GM18520 (cell line): ENCODE measurements around the gene MRNIP.

Source experiments
- ATAC-seq: cut with Tn5 transposase; IDR thresholded peaks from one replicate; pipeline ENCODE4 v1.9.1; 2021; ENCODE audit not compliant: unreplicated experiment

The MRNIP gene, protein sequence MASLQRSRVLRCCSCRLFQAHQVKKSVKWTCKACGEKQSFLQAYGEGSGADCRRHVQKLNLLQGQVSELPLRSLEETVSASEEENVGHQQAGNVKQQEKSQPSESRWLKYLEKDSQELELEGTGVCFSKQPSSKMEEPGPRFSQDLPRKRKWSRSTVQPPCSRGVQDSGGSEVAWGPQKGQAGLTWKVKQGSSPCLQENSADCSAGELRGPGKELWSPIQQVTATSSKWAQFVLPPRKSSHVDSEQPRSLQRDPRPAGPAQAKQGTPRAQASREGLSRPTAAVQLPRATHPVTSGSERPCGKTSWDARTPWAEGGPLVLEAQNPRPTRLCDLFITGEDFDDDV

DNA sequence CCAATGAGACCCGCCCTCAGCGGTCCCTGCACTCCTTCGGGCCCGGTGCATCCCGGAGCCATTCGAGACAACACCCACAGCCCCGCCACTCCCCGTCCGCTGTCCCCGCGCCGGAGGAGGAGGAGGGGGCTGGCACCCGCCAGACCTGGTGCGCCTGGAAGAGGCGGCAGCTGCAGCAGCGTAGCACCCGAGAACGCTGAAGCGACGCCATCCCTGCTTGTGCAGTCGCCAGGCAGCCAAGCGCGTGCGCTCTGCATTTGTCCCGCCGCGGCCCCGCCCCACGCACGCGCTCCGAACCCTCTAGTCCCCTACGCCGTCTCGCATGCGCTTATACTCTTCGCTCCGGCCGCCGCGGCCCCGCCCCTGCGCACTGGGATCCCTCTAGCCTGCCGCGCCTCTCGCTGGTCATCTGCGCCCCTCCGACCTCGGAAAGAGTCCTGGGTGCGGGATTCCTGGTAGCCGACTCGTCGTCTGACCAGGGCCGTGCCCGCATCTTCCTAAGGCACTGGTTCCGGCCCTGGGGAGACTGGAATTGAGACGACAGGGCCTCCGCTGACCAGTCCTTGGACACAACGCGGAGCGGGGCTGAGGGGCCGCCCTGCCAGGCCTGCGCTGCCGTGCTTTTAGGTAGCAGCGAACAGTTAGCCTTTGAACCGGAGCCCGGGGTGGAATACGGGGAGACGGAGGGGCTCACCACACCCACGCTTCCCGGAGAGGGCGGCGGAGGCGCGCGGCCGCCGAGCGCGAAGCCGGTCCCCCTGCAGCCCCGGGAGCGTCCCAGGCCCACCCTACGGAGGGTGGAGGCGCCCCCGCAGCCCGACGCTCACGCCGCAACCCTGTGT is at the start of gene MRNIP:
MRNIP (minus strand) TSS at position 232 of the 842 bp plus-strand sequence; CDS start at position 211, 21 bp downstream.
- ATAC-seq = peak; percentile 93

GRCh38 chr5:179907556-179908324 is 49.1 kb upstream of the MRNIP start, which contains the start of gene TBC1D9B:
TSS of gene TBC1D9B (minus strand) at chr5:179907897. CDS start at chr5:179907821, 76 bp downstream.
- peak; percentile 80 for ATAC-seq

DNA sequence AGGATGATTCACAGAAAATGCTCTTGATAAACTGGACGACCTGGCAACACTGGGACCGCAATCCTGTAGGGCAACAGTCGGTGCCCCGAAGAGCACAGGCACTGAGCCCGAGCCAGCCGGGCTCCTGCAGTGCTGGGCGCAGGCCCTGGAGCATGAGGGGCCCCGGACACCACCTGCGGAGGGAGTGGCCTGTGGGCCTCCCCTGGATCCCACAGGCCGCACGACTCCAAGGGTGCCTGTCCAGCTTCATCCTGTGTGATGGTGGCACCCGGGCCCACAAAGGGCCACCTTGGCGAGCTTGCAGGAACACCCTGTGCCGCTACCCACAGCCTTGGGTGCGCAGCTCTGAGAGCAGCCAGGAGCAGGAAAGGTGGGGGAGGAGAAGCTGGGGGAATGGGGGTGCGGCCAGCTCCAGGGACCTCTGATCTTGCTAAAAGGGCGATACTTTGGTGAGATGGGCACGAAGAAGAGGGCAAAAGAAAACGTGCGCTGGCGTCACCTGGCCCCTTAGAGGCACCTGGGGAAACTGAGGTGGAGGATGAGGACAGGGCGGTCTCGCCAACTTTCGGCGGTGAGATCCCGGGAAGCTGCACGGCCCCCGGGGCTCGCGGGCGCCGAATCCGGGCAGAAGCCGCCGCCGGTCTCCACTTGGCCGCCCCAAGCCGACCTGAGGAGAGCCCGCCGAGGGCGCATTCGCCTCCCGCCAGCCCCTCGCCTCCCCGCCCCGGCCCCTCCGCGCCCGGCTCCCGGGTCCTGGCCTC is 48.4 kb upstream of the MRNIP start:
- ATAC-seq = no peak

GRCh38 chr5:179906294-179906794 is 47.7 kb upstream of the MRNIP start:
- no peak for ATAC-seq

GRCh38 chr5:179905161-179905560 is 46.5 kb upstream of the MRNIP start:
- ATAC-seq = no peak

DNA sequence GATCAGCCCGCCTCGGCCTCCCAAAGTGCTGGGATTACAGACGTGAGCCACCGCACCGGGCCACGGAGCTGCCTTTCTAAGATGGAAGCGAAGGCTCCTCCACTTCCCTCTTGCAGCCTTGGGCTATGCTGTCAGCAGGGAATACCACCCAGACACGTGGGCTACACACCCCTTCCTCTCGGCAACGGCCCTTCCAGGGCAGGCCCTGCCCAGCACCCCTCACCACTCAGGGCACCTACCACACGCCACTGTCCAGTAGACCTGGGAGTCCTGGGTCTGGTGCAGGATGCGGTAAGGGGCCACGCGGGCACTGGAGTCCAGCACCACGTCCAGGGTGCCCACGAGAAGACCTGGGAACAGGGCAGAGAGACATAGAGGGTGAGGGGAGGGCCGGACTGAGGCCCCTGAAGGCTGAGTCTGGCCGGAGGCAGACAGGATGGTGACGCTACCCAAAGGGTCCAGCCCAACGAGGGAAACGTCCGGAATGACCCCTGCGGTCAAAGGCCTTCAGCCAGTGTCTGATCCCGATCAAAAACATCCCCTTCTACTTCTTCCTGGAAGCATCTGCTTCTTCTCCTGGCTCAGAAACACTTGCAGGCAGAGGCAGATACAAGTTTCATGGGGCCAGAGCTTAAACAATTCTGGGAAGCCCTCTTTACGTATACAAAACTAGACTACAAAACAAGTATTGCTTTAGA is 46.0 kb upstream of the MRNIP start:
- ATAC-seq = no peak

DNA sequence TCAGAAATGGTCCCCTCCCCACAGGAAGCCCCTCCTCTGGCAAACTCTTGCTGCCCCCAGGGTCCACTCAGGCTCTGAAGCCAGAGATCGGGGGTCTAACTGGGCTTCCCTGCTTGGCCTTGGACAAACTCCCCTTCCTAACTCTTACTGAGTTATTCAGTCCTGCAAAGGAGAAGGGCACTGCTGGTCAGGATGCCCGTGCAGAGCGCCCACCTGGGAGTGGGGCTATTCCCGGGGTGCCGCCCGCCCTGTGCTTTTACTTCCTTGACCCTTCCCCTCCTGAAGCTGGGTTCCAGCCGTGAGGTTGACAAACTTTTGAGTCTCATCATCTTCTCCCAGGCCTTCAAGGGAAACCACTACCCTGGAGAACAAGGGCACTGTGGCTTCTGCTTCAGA is 44.1 kb upstream of the MRNIP start:
- no peak for ATAC-seq

DNA sequence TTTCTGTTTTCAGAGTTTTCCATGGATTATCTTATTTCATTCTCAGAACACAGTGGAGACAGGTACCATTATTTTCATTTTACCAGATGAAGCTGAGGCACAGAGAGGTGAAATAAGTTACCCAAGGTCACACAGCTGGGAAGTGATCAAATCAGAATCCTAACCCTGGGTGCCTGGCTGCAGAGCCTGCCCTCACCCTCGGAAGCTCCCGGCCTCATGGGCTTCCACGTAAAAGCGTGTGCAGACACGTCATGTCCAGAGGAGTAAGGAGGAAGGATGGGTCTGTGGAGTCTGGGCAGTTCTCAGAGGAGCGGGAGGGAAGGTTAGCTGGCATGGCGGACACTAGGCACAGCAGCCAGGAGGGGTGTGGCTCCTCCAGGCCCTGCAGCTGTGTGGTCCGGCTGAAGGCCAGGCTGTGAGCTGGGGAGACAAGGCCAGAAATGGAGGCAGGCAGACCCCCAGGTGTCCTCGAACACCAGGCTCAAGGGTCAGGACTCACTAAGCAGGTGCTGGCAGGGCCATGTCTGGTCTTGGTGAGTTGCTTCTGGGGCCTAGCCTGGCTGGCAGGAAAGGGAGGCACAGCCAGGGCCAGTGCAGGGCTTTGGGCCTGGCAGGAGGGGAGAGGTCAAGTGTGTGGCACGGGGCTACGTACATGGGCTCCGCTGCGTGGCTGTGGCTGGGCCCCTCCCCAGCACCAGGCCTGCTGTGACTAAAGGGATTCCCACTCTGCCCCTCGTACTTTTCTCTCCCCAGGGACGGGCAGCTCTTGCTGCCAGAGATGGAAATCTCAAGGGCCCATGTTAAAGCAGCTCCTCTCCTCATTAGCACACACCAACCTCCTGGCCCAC is 43.5 kb upstream of the MRNIP start:
- no peak for ATAC-seq

GRCh38 chr5:179901462-179901861 is 42.8 kb upstream of the MRNIP start:
- ATAC-seq = no peak

DNA sequence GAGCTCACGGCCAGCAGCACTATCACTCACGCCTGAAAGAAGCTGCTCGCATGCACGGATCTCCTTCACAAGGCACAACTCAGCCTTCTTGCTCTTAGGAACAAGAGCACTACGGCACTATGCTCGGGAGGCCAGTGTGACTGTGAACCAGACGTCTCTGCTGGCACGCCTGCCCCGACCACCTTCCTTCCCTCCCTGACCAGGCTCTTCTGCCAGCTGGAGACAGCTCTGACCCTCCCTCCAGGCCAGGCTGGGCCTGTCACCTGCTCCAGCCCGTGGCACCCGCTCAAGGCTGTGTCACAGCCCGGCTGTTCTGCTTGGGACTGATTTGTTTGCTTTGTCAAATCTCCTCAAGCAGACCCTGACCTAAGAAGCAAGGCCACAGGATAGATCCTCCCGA is 42.1 kb upstream of the MRNIP start:
- no peak for ATAC-seq

DNA sequence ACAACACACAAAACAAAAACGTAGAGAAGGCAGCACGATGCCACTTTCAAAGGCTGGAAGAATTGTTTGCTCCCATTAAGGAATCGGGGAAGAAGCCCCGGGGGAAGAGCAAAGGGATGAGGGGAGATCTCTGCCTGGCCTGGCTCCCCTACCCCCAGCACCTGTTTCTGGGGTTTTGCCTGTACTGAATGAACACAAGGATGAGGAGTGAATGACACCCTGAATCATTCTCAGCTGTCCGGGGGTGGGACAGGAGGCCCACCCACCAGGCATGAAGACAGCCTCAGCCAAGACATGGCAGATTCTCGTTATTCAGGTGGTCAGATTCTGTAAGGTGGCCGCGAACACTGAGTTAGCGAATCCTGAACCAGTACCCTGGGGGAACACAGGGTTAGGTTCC is 41.6 kb upstream of the MRNIP start:
- no peak for ATAC-seq

GRCh38 chr5:179895861-179896260 is 37.2 kb upstream of the MRNIP start:
- ATAC-seq = no peak

DNA sequence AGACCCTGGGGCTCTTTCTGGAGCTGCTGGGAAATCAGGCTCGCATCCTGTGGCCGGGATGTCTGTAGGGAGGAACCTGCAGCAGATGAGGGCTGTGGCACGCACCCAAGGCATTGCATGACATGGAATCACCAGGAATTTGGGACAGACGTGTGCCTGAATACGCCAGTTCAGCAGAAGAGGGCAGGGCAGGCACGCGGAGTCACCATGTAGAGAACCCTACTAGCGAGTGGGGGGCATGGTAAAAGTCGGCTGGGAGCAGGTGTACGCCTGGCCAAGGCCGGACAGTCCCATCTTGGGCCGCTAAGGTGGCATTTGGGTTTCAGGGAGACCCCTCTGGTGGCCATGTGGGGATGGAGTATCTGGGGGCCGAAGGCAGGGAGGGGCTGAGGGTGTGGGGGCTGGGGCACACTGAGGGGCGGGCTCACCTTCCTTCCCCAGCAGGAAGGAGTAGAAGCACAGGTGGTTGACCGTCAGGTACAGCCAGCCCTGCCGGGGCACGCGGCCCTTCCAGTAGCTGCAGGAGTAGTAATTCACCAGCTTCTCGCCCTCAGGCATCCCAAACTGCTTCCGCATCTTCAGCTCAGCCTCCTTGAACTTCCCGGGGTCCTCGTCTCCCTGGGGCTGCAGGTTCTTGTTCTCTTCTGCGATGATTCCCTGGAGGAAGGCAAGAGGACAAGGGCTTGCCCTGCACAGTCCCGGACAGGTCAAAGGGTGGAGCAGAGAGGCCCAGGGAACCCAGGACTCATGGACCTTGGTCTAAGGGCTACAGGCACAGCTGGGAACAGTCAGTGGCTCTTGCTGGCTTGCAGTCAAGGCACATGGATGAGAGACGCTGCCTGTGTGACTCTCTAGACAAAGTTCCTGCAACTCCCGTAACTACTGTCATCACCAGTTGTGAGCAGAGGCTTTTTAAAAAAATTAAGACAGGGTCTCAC is 35.6 kb upstream of the MRNIP start:
- ATAC-seq = no peak

DNA sequence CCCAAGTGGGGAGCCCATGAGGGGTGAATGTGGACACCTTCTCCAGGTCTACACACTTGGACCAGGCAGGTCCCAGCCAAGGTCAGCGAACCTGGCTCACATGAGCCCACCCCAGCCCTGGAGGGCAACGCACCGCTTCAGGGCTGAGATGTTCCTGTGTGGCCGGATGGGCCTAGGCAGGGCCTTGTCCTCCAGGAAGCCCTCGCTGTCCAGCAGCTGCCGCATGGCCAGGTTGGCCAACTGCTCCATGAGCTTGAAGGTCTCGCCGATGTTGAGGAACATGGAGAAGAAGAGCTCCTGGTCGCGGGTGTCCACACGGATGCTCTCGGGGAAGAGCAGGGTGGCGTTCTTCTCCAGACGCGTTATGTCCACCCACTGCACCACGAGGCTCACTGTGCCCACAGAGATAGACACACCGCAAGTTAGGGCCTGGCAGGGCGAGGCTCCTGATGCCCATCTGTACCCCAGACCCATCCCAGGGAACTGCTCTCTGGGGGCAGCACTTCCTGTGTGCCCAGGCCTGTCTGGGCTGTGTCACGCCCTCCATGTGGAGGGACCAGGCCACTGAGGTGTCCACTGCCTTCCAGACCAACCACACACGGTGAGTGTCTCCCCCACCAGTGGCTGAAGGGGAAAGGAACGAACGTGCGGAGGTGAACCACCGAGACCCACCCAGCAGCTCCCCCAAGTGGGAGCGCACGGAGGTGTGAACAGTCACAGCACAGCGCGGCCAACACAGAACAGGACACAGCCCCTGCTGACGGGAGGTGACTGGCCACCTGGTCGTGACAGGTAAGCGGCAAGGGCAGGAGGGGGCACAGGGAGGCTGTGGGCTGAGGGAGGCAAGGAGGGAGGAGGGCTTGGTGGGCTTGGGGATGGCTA is 34.7 kb upstream of the MRNIP start:
- no peak for ATAC-seq

GRCh38 chr5:179892255-179892654 is 33.6 kb upstream of the MRNIP start:
- ATAC-seq = no peak

DNA sequence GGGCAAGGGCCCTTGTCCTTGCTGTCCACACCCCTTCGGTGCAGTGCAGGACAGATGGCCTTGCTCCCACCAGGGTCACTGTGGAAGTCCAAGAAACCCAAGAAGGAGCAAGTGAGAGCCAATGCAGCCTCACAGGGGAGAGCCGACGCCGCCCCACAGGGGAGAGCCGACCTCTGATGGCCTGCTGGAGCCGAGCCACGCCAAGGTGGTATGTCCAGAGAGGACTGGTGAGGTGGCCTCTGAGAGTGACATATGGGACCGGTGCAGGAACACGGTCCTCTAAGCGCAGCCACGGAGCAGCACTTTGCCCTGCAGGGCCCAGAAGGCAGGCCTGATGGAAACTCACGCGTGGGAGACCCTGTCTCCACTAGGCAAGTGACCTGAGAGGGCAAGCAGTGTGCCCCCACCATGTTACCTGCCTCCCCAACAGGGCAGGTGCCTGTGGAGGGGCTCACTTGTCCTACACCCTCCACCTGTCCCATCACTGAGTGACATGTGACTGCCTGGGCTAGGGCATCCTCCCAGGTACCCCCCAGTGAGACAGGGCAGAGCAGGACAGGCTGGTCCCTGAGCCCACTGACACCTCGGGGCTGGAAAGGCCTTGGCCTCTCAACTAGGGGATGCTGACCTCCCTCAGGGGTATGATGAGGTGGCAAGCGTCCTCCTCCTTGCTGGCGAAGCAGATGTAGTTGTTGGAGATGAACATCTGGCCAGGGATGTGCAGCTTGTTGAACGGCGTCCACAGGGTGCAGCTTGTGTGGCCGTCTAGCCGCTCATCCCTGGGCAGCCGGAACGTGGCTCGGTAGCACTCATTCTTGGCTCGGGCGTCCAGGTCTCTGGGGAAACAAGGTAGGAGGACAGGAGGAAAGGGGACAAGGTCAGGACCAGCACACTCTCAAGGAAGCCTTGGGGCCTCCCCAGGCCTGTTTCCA is 32.4 kb upstream of the MRNIP start:
- ATAC-seq = no peak
